Urinary bladder (tissue), 4 donors: ENCODE data around the gene NASP. TPM values are rescaled to one million over a fixed set of nuclear protein-coding genes. Genes with fewer than 3 reads are reported as not detected.

ENCODE experiments used
- DNase-seq: peaks from one replicate; pipeline ENCODE4 v3.0.0-alpha.2; 2015; ENCODE audit errors: extremely low spot score
- H3K27ac ChIP-seq: one replicate; pipeline ENCODE4 v1.5.1; 2013; ENCODE audit warnings: low read depth, mild to moderate bottlenecking, moderate library complexity
- H3K36me3 ChIP-seq: one replicate; pipeline ENCODE4 v1.6.1; 2013; ENCODE audit warnings: mild to moderate bottlenecking, moderate library complexity; ENCODE audit not compliant: insufficient read depth
- H3K4me1 ChIP-seq: one replicate; pipeline ENCODE4 v1.6.1; 2013; ENCODE audit warnings: mild to moderate bottlenecking, moderate library complexity; ENCODE audit not compliant: insufficient read depth
- H3K4me3 ChIP-seq: one replicate; pipeline ENCODE4 v1.5.1; 2013; ENCODE audit warnings: low read depth, low read length
- WGBS: extraction: QIAGEN DNeasy Blood & Tissue Kit; methylation state at CpG from one replicate; pipeline ENCODE4 v1.1.7; 2013; 5-methylcytosine and 5-hydroxymethylcytosine counted together
- polyA plus RNA-seq: library from polyadenylated mRNA; stranded (reverse); fragments of 200-250 nt; gene quantifications from one replicate; pipeline ENCODE4 v1.2.3, GENCODE V29; 2013
- total RNA-seq: library from RNA; depleted of rRNA; stranded (reverse); fragments of >200 nt; gene quantifications from one replicate; pipeline ENCODE4 v1.2.3, GENCODE V29; 2014
- donor health status: healthy with polysubstance abuse.
- donor health status: healthy.

NASP gene
- total RNA-seq (76.0 TPM), polyA plus RNA-seq (115 TPM)

GRCh38 chr1:45583666-45584350 lies at the start of gene NASP:
NASP (plus strand) TSS chr1:45584041; CDS start chr1:45584147, 106 bp downstream.
- Histone ChIP-seq H3K4me3 (peak within 1 kb of the TSS; percentile 84), H3K27ac (peak within 1 kb of the TSS; percentile 89), H3K36me3 (no peaks in the 10 kb centered on the region), H3K4me1 (no peaks in the 10 kb centered on the region)
- DNase-seq, result peak; percentile 83
- under 1% methylated on average over 40 of the region's 41 CpGs for WGBS

GRCh38 chr1:45535988-45536766 lies 47.7 kb upstream of the NASP start:
- 69% methylated on average over 6 of the region's 6 CpGs for WGBS
- DNase-seq, result no peak
- no peak overlapping the region for H3K27ac ChIP-seq
- no peaks in the 10 kb centered on the region for H3K36me3 ChIP-seq
- no peaks in the 10 kb centered on the region for H3K4me1 ChIP-seq
- no peak overlapping the region for H3K4me3 ChIP-seq

- no peak overlapping the region for H3K4me3 ChIP-seq
- no peaks in the 10 kb centered on the region for H3K36me3 ChIP-seq
- H3K27ac ChIP-seq, result no peak overlapping the region
- no peaks in the 10 kb centered on the region for H3K4me1 ChIP-seq
- no peak for DNase-seq
- WGBS, result 48% methylated on average over 4 of the region's 4 CpGs
These were observed 47.0 kb upstream of the NASP start for GRCh38 chr1:45536886-45537285.

GRCh38 chr1:45541193-45541592 lies 42.6 kb upstream of the NASP start:
- WGBS, result 91% methylated on average over 1 of the region's 1 CpG

GRCh38 chr1:45542591-45542990 lies 41.2 kb upstream of the NASP start:
- DNase-seq, result no peak
- Histone ChIP-seq H3K4me1 (no peaks in the 10 kb centered on the region), H3K4me3 (no peak overlapping the region), H3K36me3 (no peaks in the 10 kb centered on the region), H3K27ac (no peak overlapping the region)
- WGBS, result 77% methylated on average over 4 of the region's 4 CpGs

More at GRCh38 chr1:45541193-45541592, 42.6 kb upstream of the NASP start:
- H3K36me3 ChIP-seq, result no peaks in the 10 kb centered on the region
- no peak overlapping the region for H3K27ac ChIP-seq
- no peak overlapping the region for H3K4me3 ChIP-seq
- no peak for DNase-seq
- H3K4me1 ChIP-seq, result no peaks in the 10 kb centered on the region

GRCh38 chr1:45543581-45544417 lies 40.0 kb upstream of the NASP start:
- no peak overlapping the region for H3K27ac ChIP-seq
- DNase-seq, result no peak
- H3K36me3 ChIP-seq, result no peaks in the 10 kb centered on the region
- H3K4me1 ChIP-seq, result no peaks in the 10 kb centered on the region
- no peak overlapping the region for H3K4me3 ChIP-seq
- 34% methylated on average over 8 of the region's 8 CpGs for WGBS

- no peak for DNase-seq
- H3K27ac ChIP-seq, result no peak overlapping the region
- H3K4me3 ChIP-seq, result no peak overlapping the region
- no peaks in the 10 kb centered on the region for H3K4me1 ChIP-seq
- H3K36me3 ChIP-seq, result no peaks in the 10 kb centered on the region
- 80% methylated on average over 4 of the region's 4 CpGs for WGBS
These were observed 39.3 kb upstream of the NASP start for GRCh38 chr1:45544530-45544929.

GRCh38 chr1:45545019-45545493 lies 38.8 kb upstream of the NASP start:
- H3K4me3 ChIP-seq, result no peak overlapping the region
- no peak overlapping the region for H3K27ac ChIP-seq
- no peak for DNase-seq
- no peaks in the 10 kb centered on the region for H3K4me1 ChIP-seq
- WGBS, result 52% methylated on average over 6 of the region's 6 CpGs
- H3K36me3 ChIP-seq, result no peaks in the 10 kb centered on the region

GRCh38 chr1:45545553-45546310 lies 38.1 kb upstream of the NASP start:
- no peaks in the 10 kb centered on the region for H3K4me1 ChIP-seq
- no peak overlapping the region for H3K27ac ChIP-seq
- no peak overlapping the region for H3K4me3 ChIP-seq
- no peak for DNase-seq
- 85% methylated on average over 7 of the region's 7 CpGs for WGBS
- H3K36me3 ChIP-seq, result no peaks in the 10 kb centered on the region

GRCh38 chr1:45550401-45551351 lies 33.2 kb upstream of the NASP start, which contains the start of gene AKR1A1:
AKR1A1 (plus strand) TSS chr1:45550826; CDS start chr1:45561795, 10,969 bp downstream.
- peak; percentile 66 for DNase-seq
- Histone ChIP-seq H3K27ac (peak within 1 kb of the TSS; percentile 69), H3K36me3 (no peaks in the 10 kb centered on the region), H3K4me3 (peak within 1 kb of the TSS; percentile 48), H3K4me1 (no peaks in the 10 kb centered on the region)
- under 1% methylated on average over 47 of the region's 47 CpGs for WGBS

- 20% methylated on average over 3 of the region's 3 CpGs for WGBS
- Histone ChIP-seq H3K27ac (no peak overlapping the region), H3K4me1 (no peaks in the 10 kb centered on the region), H3K4me3 (peak overlapping the region; percentile 48), H3K36me3 (no peaks in the 10 kb centered on the region)
- DNase-seq, result no peak
These were observed 32.2 kb upstream of the NASP start for GRCh38 chr1:45551684-45552083.

GRCh38 chr1:45552331-45552730 lies 31.5 kb upstream of the NASP start:
- no peaks in the 10 kb centered on the region for H3K36me3 ChIP-seq
- H3K4me1 ChIP-seq, result no peaks in the 10 kb centered on the region
- no peak for DNase-seq
- H3K27ac ChIP-seq, result no peak overlapping the region
- no peak overlapping the region for H3K4me3 ChIP-seq
- 87% methylated on average over 1 of the region's 1 CpG for WGBS
